OCI-LY7 (cell line): ENCODE data around the gene ABR. TPM values are rescaled to one million over a fixed set of nuclear protein-coding genes. Genes with fewer than 3 reads are reported as not detected.
A peak's percentile ranks its signal among the peaks of the same experiment; 100 is the strongest.

Experiments used
- BruUV-seq: library from RNA; stranded (reverse); fragments of 400-500 nt; replicated peaks from 2 replicates; lab custom pipeline; 2021; lab: Mats Ljungman, UMichigan
- CTCF ChIA-PET: fragments of 300-600 bp; sonication (Branson Sonifier 250); formaldehyde crosslinking; loops from one replicate; lab custom pipeline; 2022; ENCODE audit warnings: antibody characterized with exemption; ENCODE audit not compliant: unreplicated experiment; lab: Charles Lee
- POLR2A ChIA-PET: fragments of 300-600 bp; sonication (Branson Sonifier 250); formaldehyde crosslinking; loops from one replicate; lab custom pipeline; 2022; ENCODE audit warnings: antibody characterized with exemption; lab: Charles Lee
- DNase-seq: peaks from one replicate; pipeline ENCODE4 v3.0.0-alpha.2; 2015; ENCODE audit warnings: low spot score
- H2AFZ ChIP-seq: fragments of 200-600 bp; sonication (generic), shearing (Covaris generic); 2 replicates; pipeline ENCODE4 v1.6.1; 2014; ENCODE audit warnings: mild to moderate bottlenecking, antibody characterized with exemption, low read length, moderate library complexity
- H3K27ac ChIP-seq: fragments of 200-600 bp; sonication (generic); 2 replicates; pipeline ENCODE4 v1.5.1; 2014; ENCODE audit warnings: mixed run types, low read depth, mild to moderate bottlenecking, moderate library complexity, low read length, inconsistent platforms; ENCODE audit not compliant: poor library complexity, severe bottlenecking
- H3K36me3 ChIP-seq: fragments of 200-600 bp; sonication (generic); 2 replicates; pipeline ENCODE4 v1.6.1; 2014; ENCODE audit warnings: mild to moderate bottlenecking, antibody characterized with exemption, low read length, moderate library complexity, mixed read lengths; ENCODE audit not compliant: insufficient read depth
- H3K4me1 ChIP-seq: fragments of 200-600 bp; sonication (generic); 2 replicates; pipeline ENCODE4 v1.5.1; 2014; ENCODE audit warnings: mild to moderate bottlenecking, low read length; ENCODE audit not compliant: insufficient read depth, poor library complexity, severe bottlenecking
- H3K4me2 ChIP-seq: fragments of 200-600 bp; sonication (generic); 2 replicates; pipeline ENCODE4 v1.6.1; 2014; ENCODE audit warnings: mild to moderate bottlenecking, low read length
- H3K4me3 ChIP-seq: fragments of 200-600 bp; sonication (generic); 2 replicates; pipeline ENCODE4 v1.5.1; 2014; ENCODE audit warnings: mild to moderate bottlenecking, low read depth, low read length; ENCODE audit not compliant: poor library complexity, severe bottlenecking
- H3K79me2 ChIP-seq: fragments of 200-600 bp; sonication (generic); 2 replicates; pipeline ENCODE4 v1.6.1; 2016; ENCODE audit warnings: low read depth, mild to moderate bottlenecking, low read length, moderate library complexity, mixed read lengths; ENCODE audit not compliant: insufficient read depth
- H3K9me2 ChIP-seq: fragments of 200-600 bp; sonication (generic); 2 replicates; pipeline ENCODE4 v1.6.1; 2016; ENCODE audit warnings: mild to moderate bottlenecking, low read length, mixed read lengths; ENCODE audit not compliant: insufficient read depth
- H3K9me3 ChIP-seq: fragments of 200-600 bp; sonication (generic); 2 replicates; pipeline ENCODE4 v1.6.1; 2014; ENCODE audit warnings: mild to moderate bottlenecking, mixed run types, low read length, mixed read lengths
- H4K20me1 ChIP-seq: fragments of 200-600 bp; sonication (generic); 2 replicates; pipeline ENCODE4 v1.6.1; 2014; ENCODE audit warnings: mild to moderate bottlenecking, antibody characterized with exemption, low read length, moderate library complexity, mixed read lengths; ENCODE audit not compliant: insufficient read depth
- CTCF ChIP-seq: fragments of 200-600 bp; sonication (generic); conservative IDR thresholded peaks from 2 replicates; pipeline ENCODE4 v1.5.1; 2014; ENCODE audit warnings: mild to moderate bottlenecking, antibody characterized with exemption, low read length, moderate library complexity, mixed read lengths
- EZH2phosphoT487 ChIP-seq: fragments of 200-600 bp; sonication (generic); IDR thresholded peaks from 2 replicates; pipeline ENCODE4 v1.6.1; 2018; ENCODE audit warnings: low read depth, borderline replicate concordance, mild to moderate bottlenecking, mixed run types, antibody characterized with exemption, low read length, moderate library complexity, mixed read lengths
- intact Hi-C: fragments of 100-400 bp; cut with micrococcal nuclease; formaldehyde crosslinking; loops from one replicate; pipeline ENCODE4 v1.10.0; 2022; ENCODE audit not compliant: unreplicated experiment
- total RNA-seq, 2 experiments: library from RNA; depleted of rRNA in 1 of 2; stranded (reverse); fragments of >200 nt in 1 of 2; shearing (Covaris generic) in 1 of 2; gene quantifications; 2 replicates each; pipeline ENCODE4 v1.2.3, GENCODE V29; 2014 to 2022

Gene ABR
- total RNA-seq, 2 experiments from 2014 or later, result 164 to 181 TPM

GRCh38 chr17:1011760-1012735, 167.7 kb downstream of the ABR start:
- no peaks in the 10 kb centered on the region for H4K20me1 ChIP-seq

GRCh38 chr17:1011138-1011537, 168.6 kb downstream of the ABR start:
- Histone ChIP-seq H2AFZ (no peak overlapping the region), H4K20me1 (no peaks in the 10 kb centered on the region), H3K27ac (no peak overlapping the region), H3K79me2 (no peaks in the 10 kb centered on the region), H3K9me3 (no peaks in the 10 kb centered on the region), H3K4me2 (no peak overlapping the region), H3K9me2 (no peaks in the 10 kb centered on the region), H3K4me1 (no peaks in the 10 kb centered on the region), H3K4me3 (no peak overlapping the region), H3K36me3 (peaks cover 58% of the 10 kb centered on the region)
- CTCF ChIA-PET, result no interaction called here
- intact Hi-C loops, result no loop called here
- TSS peak; percentile 45 for BruUV-seq
- no peak for DNase-seq
- TF ChIP-seq CTCF, result no peak
- no peak for TF ChIP-seq EZH2phosphoT487
- POLR2A ChIA-PET, result no interaction called here

More at GRCh38 chr17:1011760-1012735, 167.7 kb downstream of the ABR start:
- Histone ChIP-seq H3K9me3 (no peaks in the 10 kb centered on the region), H2AFZ (no peak overlapping the region), H3K4me3 (no peak overlapping the region), H3K27ac (no peak overlapping the region), H3K4me2 (no peak overlapping the region), H3K9me2 (no peaks in the 10 kb centered on the region), H3K4me1 (no peaks in the 10 kb centered on the region), H3K79me2 (no peaks in the 10 kb centered on the region), H3K36me3 (peaks cover 53% of the 10 kb centered on the region)
- POLR2A ChIA-PET, result no interaction called here
- intact Hi-C loops, result no loop called here
- no TSS peak for BruUV-seq
- CTCF ChIA-PET, result no interaction called here
- no peak for TF ChIP-seq CTCF
- DNase-seq, result no peak

GRCh38 chr17:1010586-1010985, 169.2 kb downstream of the ABR start:
- no peak overlapping the region for H3K4me3 ChIP-seq
- intact Hi-C loops, result no loop called here
- H3K27ac ChIP-seq, result no peak overlapping the region
- no peaks in the 10 kb centered on the region for H3K4me1 ChIP-seq
- CTCF ChIA-PET, result no interaction called here
- no peak for DNase-seq
- TF ChIP-seq CTCF (no peak), EZH2phosphoT487 (no peak)
- H2AFZ ChIP-seq, result no peak overlapping the region
- BruUV-seq, result no TSS peak
- no peak overlapping the region for H3K4me2 ChIP-seq
- POLR2A ChIA-PET, result no interaction called here
- no peaks in the 10 kb centered on the region for H3K9me3 ChIP-seq
- H4K20me1 ChIP-seq, result no peaks in the 10 kb centered on the region
- H3K79me2 ChIP-seq, result no peaks in the 10 kb centered on the region
- peaks cover 63% of the 10 kb centered on the region for H3K36me3 ChIP-seq
- H3K9me2 ChIP-seq, result no peaks in the 10 kb centered on the region
